Measurements from ENCODE around the gene CBR3. TPM values are rescaled to one million over a fixed set of nuclear protein-coding genes. Genes with fewer than 3 reads are reported as not detected.
"Not testable (repeated sequence)": the region's sequence is repeated elsewhere in the genome, so short reads cannot be mapped to it uniquely, and the experiment has no call there.

Gene CBR3
- total RNA-seq: 1.6 TPM

DNA sequence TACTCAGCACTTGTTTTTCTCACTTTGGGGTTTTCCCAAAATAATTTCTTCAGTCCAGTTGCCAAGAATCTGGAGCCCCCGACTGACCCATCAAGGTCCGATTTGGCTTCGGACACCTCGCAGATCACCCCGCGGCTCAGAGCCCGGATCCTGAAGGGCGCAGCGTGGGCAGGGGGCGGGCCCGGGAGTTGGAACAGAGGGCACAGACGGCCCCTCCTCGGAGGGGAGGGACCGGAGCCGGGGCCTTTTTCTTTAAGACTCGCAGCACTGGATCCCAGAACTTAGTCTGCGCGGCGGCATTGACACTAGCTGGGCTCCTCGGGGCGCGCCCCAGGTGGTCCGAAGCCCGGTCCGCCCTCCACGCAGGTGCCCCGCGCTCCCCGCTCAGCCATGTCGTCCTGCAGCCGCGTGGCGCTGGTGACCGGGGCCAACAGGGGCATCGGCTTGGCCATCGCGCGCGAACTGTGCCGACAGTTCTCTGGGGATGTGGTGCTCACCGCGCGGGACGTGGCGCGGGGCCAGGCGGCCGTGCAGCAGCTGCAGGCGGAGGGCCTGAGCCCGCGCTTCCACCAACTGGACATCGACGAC is at the start of gene CBR3:
CBR3 (plus strand) TSS at position 277 of the 588 bp plus-strand sequence; CDS start at position 391, 114 bp downstream.
- FAIRE-seq (no peak), DNase-seq (ENCODE audit: low spot score in 2 of 2) (peak; percentile 64 to 67)

DNA sequence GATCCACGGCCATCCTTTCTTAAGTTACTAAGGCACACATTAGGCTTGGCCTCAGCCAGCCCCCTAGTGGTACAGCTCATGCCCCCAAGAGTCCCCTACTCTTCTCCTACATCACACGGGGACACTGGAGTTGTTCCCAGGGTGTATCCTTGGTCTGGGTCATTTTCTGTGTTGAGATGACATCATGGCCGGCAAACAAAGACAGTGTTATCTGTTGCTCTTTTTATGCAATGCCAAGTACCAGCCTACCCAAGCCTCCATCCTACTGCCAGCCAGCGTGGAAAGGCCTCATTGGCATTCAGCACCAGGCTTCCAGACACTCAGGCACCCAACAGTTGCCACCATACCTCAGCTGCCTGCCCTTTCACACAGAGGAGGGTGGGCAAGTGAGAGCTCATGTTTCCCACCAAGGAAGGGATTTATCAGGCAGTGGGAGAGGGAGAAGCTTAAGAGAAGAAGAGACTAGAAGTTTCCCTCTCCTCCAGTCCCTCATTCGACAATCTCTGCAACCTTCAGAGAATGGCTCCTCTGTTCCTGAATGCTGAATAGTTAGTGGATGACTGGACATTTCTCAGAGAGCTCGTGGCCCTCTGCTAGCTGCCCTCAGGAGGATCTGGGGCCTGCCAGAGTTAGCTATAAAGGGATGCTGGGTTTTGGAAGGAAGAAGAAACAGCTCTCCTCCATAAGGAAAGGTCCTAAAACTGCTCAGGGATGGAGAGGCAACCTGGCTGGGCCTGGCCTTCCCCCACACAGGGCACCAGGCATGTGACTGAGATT is 47.3 kb upstream of the CBR3 start:
- FAIRE-seq (peak; percentile 67), DNase-seq (ENCODE audit: low spot score in 2 of 2) (peak; percentile 23 to 30)

DNA sequence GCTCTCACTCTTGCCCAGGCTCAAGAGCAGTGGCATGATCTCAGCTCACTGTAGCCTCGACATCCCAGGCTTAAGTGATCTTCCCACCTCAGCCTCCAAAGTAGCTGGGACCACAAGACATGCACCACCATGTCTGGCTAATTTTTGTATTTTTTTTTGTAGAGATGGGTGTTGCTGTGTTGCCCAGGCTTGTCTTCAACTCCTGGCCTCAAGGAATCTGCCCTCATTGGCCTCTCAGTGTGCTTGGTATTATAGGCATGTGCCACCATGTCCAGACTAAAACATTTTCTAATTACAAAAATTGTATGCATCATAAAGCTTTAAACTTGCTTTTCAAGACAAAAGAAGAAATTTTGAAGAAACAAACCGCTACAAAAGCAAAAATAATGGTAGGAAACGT is 44.9 kb upstream of the CBR3 start:
- DNase-seq (ENCODE audit: low spot score in 2 of 2): no peak

DNA sequence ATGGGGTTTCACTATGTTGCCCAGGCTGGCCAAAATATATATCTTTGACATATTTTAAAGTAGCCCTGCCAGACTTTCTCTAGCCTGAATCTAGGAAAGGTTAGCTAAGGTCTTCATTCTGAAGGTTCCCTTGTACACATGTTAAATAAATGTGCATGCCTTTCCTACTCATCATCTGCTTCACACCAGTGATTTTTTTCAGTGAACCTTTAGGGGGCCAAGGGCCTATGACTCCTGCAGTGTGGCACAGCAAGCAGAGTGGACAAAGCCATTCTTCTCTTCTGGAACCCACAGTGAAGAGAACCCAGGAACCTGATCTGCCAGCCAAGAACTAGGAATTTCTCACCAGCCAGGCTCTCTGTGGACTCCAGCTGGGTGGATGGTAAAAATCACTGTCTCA is 42.2 kb upstream of the CBR3 start:
- FAIRE-seq: no peak
- no peak for DNase-seq (ENCODE audit: low spot score in 2 of 2)

More for the DNA sequence above, 44.9 kb upstream of the CBR3 start:
- FAIRE-seq: no peak

DNA sequence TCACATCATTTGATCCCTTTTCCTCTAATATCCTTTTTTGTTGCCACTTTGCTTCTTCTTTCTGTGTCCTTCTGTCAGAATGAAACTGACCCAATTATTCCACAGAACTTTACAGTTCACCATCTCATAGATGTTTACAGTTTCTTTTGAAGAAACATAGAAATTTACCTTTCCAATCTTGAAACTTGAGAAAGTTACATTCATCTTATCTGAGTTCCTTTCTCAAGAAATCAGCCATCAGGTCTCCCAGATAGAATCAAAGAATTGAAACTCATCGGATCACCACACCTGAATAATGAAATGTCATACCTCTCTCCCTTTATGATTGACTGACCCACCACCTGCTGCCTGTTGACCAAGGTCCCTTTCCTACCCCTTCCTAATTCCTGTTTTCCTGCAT is 41.4 kb upstream of the CBR3 start:
- FAIRE-seq (no peak), DNase-seq (ENCODE audit: low spot score in 2 of 2) (no peak)

DNA sequence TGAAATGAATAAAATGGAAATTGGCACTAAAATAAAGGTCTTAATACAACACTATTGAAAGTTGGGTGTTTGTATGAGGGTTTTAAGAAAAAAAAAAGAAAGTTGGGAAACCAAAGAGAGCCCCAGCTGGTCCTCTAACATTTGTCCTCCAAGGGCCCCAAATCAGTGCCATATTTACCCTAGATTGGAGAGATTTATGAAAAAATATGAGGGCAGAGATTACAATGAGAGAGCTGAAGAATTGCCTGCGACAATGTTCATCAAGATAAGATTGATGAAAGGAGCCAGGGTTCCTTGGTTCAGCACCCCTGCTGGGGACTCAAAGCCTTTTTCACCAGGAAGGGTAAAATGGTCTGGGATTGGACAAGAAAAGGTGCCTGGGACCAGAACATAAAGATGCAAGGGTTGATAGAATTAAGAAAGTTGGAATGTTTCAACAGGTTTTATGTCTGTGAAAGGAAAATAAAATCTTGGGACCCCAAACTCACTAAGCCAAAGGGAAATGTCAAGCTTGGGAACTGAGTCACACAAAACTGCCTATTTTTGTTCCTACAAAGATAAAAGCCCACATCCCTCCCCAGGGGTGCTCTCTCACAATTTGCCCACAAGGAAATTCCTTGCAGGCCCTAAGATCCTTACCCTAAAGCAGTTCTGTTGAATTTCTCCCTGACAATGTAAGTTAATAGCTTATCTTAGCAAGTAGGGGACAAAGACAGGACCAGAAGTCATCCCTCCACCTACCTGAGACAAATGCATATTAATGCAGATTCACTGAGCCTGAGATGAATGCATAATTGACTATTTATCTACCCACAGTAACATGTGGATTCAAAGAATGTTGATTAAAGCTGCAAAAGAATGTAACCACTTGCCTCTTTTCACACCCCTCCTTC is 38.2 kb upstream of the CBR3 start:
- DNase-seq (ENCODE audit: low spot score in 2 of 2) (no peak), FAIRE-seq (no peak)

DNA sequence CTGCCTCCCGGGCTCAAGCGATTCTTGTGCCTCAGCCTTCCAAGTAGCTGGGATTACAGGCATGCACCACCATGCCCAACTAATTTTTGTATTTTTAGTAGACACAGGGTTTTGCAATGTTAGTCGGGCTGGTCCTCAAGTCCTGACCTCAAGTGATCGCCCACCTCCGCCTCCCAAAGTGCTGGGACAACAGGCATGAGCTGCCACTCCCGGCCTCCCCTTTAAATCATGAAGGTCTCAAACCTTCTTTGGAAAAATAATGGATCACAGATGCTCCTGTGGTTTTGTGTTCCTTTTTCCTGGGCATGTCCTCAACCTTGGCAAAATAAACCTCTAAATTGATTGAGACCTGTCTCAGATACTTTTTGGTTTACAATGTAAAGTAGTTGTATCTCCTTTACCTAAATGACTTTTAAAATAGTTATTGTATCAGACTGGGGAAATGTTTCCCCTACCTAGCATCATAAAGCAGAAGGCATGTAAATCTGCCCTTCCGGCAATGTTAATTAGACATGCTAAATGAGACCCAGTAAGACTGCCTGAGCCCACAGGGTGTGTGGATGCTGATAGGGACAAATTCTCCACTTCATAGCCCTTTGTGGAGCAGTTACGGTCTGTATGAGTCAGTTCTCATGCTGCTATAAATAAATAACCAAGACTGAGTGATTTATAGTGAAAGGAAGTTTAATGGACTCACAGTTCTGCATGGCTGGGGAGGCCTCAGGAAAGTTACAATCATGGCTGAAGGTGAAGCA is 37.3 kb upstream of the CBR3 start:
- no peak for DNase-seq (ENCODE audit: low spot score in 2 of 2)
- no peak for FAIRE-seq

DNA sequence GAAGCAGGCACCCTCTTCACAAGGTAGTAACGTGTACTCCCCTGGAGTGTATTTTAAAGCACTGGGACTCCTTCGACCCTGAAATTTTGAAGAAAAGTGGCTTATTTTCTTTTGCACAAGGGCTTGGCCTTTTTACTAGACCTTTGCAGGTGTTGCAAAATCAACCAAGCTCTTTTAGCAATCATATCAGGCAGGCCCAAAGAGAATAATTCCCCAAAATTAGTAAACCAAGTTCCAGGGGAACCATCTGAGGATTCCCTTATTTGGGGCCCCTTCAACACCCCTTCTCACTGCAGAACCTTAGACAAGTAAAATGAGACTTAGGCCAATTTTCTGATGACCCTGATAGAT is 36.7 kb upstream of the CBR3 start:
- FAIRE-seq (no peak), DNase-seq (ENCODE audit: low spot score in 2 of 2) (no peak)

DNA sequence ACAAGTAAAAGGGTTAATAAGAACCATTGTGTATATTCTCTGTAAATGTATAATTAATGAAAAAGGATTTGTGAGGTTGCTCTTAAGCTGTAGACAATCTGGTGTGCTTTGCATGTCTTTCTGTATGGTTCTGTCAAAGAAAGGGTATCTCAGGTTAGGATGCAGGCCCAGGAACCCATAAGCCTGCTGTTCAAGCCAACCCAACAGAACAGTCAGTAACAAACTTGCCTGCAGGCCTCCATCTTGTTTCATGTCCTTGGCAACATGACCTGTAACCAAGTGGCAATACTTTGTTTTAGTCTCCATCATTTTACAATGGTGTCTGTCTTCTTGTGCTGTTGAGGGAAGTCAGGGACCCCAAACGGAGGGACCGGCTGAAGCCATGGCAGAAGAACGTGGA is 35.9 kb upstream of the CBR3 start:
- no peak for FAIRE-seq
- no peak for DNase-seq (ENCODE audit: low spot score in 2 of 2)

DNA sequence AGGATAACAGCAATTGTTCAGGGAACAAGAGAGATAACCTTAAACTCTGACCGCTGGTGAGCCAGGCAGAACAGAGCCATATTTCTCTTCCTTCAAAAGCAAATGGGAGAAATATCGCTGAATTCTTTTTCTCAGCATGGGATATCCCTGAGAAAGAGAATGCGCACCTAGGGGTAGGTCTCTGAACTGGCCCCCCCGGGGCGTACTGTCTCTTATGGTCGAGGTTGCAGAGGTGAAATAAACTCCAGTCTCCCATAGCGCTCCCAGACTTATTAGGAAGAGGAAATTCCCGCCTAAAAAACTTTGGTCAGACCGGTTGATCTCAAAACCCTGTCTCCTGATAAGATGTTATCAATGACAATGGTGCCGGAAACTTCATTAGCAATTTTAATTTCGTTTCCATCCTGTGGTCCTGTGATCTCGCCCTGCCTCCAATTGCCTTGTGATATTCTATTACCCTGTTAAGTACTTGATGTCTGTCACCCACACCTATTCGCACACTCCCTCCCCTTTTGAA is 35.1 kb upstream of the CBR3 start:
- DNase-seq (ENCODE audit: low spot score in 2 of 2); FAIRE-seq: not testable (repeated sequence)

DNA sequence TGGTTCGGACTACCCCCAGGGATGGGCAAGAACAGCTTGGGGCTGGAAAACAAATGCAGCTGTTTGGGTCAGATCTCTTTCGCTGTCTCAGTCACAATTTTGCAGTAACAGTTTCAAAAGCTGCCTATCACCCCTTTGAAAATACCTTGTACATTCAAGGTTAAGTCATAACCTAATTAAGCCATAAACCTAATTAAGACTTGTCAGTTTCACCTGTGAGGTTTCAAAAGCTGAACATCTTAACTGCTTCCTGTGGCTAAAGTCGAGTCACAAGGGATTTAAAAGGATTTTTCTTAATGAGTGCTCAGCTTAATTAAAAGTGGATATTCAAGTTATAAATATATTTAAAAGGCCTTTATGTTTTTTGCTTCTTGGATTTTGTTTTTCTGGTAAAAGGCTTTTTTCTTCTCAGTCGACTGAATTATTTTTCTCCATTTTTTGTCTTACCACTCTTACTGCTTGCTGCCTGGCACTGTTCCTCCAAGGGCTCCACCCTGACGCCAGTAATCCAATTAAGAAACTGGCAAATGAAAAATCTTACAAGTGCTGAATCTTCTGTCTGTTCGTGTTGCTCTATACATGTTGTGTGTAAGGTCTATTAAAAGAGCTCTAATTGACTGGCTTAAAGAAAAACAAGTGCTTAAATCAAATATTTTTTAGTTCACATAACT is 33.8 kb upstream of the CBR3 start:
- DNase-seq (ENCODE audit: low spot score in 2 of 2) (no peak), FAIRE-seq (no peak)

DNA sequence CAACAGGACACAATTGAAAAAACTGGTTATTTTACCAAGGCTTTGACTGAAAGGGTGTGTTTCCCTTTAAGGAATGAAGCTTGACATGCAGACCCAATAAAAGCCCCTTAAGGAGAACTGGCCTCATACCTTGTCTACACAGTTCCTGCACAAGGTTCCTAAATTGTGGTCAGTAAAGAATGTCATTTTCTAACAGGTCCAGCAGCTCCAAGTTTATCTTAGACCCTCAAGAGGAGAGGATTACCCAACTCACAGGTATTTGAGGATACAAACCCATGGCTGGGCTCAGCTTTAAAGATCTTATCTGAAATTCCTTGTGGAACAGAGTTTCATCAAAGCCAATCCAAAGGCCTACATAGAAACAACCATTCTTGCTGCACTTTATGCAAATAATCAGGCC is 31.4 kb upstream of the CBR3 start:
- FAIRE-seq (no peak), DNase-seq (ENCODE audit: low spot score in 2 of 2) (no peak)

DNA sequence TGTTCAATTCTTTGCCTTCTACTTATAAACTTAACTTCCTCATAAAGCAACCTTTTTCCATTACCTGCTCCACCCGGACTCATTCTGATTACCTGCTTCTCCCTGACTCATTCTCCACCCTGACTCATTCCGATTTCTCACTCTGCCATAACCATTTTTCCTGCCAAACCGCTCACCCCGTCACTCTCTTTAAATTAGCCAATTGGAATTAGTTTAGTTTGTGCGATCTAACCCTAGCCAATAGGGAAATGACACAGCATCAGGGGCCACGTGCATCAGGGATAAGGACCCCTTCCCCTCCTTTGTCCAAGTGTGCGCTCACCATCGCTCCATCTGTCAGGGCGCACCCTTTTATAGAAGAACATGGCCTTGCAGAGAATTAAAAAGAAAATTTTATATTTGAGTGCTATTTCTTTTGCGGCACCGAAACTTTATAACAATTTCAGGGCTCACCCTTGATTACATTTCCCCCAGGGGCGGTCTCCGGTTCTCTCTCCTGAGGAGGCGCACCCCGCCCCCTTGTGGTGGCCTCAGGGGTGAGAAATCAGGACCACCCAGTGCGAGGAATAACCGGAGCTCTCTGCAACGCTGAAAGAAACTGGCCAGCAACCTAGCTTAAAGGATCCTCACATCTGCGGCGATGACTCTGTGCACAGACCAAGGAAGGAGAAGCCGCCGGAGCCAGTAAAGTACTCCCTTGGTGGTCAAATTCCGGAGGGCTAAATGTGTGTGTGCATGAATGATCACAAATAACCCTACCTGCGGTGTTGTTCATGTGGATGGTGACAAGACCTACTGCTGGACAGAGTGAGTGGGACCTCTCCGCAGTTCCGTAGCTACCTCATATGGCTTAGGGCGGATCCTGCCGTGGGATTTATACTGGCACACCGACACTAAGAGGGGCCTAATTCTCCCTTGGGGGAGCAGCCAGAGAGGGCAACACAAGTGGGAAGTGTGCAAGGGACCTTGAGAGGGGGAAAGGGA is 30.3 kb upstream of the CBR3 start:
- no peak for DNase-seq (ENCODE audit: low spot score in 2 of 2)

DNA sequence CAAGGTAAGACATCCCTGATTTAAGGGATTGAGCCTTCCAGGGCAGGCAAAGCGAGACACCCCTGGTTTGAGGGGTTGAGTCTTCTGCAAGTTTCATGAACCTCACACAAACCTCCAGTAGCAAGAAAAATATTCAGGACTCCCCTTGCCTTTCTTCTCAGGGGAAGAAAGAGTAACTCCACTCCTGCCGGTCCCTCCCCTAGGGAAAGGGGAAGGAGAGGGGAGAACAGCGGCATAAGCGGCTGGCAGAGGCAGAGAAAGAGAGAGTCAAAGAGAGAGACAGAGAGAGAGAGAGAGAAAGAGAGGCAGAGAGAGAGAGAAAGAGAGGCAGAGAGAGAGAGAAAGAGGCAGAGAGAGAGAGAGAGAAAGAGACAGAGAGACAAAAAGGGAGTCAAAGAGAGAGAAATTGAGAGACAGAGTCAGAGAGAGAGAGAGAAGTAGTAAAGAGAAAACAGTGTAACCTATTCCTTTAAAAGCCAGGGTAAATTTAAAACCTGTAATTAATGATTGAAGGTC is 29.5 kb upstream of the CBR3 start:
- DNase-seq (ENCODE audit: low spot score in 2 of 2): no peak
- no peak for FAIRE-seq

More for the DNA sequence above, 30.3 kb upstream of the CBR3 start:
- no peak for FAIRE-seq

DNA sequence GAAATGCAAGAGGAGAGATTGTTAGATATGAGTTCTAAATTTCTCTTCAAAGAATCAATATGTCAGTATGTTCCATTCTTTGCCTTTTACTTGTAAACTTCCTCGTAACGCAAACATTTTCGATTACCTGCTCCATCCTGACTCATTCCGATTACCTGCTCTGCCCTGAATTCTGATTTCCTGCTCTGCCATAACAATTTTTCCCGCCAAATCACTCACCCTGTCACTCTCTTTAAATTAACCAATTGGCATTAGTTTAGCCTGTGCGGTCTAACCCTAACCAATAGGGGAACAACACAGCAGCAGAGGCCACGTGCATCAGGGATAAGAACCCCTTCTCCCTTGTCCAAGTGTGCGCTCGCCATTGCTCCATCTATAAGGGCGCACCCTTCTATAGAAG is 25.0 kb upstream of the CBR3 start:
- FAIRE-seq (no peak), DNase-seq (ENCODE audit: low spot score in 2 of 2) (no peak)

DNA sequence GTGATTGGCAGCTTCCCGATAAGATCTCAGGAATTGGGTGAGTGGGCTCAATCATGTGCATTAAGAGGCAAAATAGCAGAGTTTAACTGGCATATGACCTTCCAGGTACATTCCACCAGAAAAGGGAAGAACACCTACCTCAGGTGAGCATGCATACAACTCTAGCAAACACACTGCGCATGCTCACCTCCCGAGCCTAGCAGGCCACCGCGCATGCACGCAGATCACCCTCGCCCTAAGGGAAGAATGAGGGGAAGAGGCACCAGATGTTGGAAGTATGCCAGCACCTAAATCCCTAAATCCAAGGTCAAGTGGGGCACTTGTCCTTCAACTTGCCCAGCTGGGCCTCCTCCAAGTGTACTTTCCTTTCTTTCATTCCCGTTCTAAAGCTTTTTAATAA is 23.6 kb upstream of the CBR3 start:
- FAIRE-seq (no peak), DNase-seq (ENCODE audit: low spot score in 2 of 2) (no peak)

DNA sequence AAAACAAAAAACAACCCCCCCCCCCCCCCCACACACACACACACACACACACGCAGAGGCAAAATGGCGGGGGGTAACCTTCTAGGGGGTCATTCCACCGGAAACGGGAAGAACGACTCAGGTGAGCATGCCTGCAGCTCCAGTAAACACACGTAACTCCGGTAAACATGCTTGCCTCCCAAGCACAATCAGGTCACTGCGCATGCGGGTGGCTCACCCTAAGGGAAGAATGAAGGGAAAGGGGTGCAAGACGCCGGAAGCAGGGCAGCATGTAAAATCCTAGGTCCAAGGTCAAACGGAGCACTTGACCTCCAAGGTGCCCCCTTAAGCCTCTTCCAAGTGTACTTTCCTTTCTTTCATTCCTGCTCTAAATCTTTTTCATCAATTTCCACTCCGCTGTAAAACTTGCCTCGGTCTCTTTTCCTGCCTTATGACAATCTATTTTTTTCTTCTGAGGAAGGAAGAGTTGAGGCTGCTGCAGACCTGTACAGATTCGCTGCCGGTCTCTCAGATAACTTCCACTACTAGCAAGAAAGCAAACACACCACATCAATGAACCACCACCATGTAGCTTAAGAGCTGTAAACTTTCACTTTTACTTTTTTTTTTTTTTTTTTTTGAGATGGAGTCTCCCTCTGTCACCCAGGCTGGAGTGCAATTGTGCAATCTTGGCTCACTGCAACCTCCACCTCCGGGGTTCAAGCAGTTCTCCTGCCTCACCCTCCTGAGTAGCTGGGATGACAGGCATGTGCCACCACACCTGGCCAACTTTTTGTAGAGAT is 21.0 kb upstream of the CBR3 start:
- no peak for FAIRE-seq
- no peak for DNase-seq (ENCODE audit: low spot score in 2 of 2)
